ENCODE results near the gene SIGLEC1. TPM values are rescaled to one million over a fixed set of nuclear protein-coding genes. Genes with fewer than 3 reads are reported as not detected.

Gene SIGLEC1
- total RNA-seq, 3 donors from 2014 or later, result 0.05 TPM

DNA sequence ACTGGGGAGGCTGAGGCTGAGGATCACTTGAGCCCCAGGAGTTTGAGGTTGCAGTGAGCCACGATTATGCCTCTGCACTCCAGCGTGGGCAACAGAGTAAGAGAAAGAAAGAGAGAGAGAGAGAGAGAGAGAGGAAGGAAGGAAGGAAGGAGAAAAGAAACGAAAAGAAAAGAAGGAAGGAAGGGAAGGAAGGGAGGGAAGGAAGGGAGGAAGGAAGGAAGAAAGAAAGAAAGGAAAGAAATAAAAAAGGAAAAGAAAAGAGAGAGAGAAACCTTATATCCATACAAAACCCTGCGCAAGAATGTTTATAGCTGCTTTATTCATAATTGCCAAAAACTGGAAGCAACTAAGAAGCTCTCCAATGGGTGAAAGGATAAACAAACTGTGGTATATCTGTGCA, 12.0 kb upstream of the SIGLEC1 start:
- H3K27me3 Mint-ChIP-seq (ENCODE audit: low read depth), result peaks cover 36% of the 10 kb centered on the region
- no peak overlapping the region for H3K4me3 Mint-ChIP-seq
- DNase-seq (no peak), ATAC-seq (no peak)
- H3K4me1 Mint-ChIP-seq (ENCODE audit: low read depth), result peaks cover 2% of the 10 kb centered on the region
- H3K36me3 Mint-ChIP-seq (ENCODE audit: insufficient read depth), result no peaks in the 10 kb centered on the region
- H3K9me3 Mint-ChIP-seq, result no peaks in the 10 kb centered on the region

DNA sequence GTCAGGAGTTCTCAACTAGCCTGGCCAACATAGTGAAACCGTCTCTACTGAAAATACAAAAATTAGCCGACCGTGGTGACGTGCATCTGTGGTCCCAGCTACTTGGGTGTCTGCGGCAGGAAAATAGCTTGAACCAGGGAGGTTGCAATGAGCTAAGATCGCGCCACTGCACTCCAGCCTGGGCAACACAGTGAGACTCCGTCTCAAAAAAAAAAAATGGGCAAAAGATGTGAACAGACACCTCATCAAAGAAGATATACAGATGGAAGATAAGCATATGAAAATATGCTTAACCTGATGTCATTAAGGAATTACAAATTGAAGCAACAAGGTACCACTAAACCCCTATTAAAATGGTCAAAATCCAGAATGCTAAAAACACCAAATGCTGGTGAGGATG, 10.9 kb upstream of the SIGLEC1 start:
- Mint-ChIP-seq H3K36me3 (ENCODE audit: insufficient read depth) (no peaks in the 10 kb centered on the region), H3K4me3 (no peak overlapping the region), H3K4me1 (ENCODE audit: low read depth) (peaks cover 2% of the 10 kb centered on the region), H3K9me3 (no peaks in the 10 kb centered on the region), H3K27me3 (ENCODE audit: low read depth) (peaks cover 36% of the 10 kb centered on the region)
- no peak for ATAC-seq
- DNase-seq, result no peak

DNA sequence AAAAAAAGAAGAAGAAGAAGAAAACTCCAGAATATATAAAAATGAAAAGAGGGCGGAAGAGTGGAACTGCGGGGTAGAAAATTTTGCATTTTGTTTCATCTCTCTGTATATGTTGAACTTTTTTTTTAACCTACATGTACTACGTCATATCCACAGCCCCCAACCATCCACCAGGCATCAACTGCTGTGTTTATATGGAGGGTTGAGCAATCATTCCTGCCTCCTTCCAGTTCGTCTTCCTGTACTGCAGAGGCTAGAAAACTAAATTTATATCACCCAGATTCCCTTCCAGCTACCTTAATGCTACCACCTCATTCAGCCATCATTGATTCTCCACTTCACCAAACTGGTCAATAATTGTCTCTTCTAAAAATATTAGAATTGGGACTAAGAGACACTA, 9.5 kb upstream of the SIGLEC1 start:
- Mint-ChIP-seq H3K36me3 (ENCODE audit: insufficient read depth) (no peaks in the 10 kb centered on the region), H3K27me3 (ENCODE audit: low read depth) (peaks cover 27% of the 10 kb centered on the region), H3K4me3 (no peak overlapping the region), H3K9me3 (no peaks in the 10 kb centered on the region), H3K4me1 (ENCODE audit: low read depth) (peaks cover 2% of the 10 kb centered on the region)
- ATAC-seq (no peak), DNase-seq (no peak)

DNA sequence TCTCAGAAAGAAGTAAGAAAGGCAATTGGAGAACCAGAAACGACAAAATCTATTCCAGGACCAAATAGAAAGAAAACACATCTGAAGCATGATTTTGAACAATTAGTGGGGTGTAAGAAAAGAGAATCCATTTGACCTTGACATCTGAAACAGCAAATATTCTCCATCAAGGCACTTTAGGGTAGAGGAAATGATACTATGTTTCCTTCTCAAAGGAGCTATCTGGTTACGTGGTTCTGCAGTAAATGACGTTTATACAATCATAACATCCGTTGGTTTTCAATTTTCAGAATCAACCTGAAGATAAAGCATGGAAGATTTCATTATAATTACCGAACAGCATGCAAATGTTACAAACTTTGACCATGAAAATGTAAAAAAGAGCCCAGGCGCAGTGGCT, 8.2 kb upstream of the SIGLEC1 start:
- ATAC-seq, result no peak
- Mint-ChIP-seq H3K4me1 (ENCODE audit: low read depth) (peaks cover 2% of the 10 kb centered on the region), H3K27me3 (ENCODE audit: low read depth) (peaks cover 21% of the 10 kb centered on the region), H3K36me3 (ENCODE audit: insufficient read depth) (no peaks in the 10 kb centered on the region), H3K9me3 (no peaks in the 10 kb centered on the region), H3K4me3 (no peak overlapping the region)
- DNase-seq, result no peak

DNA sequence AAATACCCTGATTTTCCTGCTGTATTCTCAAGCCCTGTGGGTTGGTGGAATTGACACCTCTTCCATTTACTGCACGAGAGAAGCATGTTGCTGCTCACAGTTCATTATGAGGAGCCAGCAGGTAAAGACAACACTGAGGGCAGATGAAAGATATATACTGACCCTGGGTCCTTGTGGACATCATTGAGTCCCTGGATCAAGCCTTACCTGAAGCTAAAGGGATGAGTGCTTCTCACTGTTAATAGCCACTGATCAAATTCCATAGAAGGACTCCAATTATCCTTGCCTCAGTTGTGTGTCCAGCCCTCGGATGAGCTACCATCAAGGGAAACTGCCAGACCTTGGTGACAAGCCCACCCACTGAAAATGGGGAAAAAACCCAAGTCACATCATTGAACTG, 7.7 kb upstream of the SIGLEC1 start:
- Mint-ChIP-seq H3K4me3 (no peak overlapping the region), H3K36me3 (ENCODE audit: insufficient read depth) (no peaks in the 10 kb centered on the region)

DNA sequence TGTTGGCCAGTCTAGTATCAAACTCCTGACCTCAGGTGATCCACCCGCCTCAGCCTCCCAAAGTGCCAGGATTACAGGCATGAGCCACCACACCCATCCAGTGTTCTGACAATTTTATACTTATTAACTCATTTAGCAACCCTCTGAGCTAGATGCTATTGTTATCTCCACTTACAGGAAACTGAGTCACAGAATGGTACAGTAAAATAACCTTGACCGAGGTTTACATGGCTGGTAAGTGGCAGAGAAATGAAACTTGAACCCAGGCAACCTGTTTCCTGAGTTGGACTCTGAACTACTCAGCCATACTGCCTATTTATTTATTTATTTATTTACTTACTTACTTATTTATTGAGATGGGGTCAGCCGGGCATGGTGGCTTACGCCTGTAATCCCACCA, 6.6 kb upstream of the SIGLEC1 start:
- Mint-ChIP-seq H3K27me3 (ENCODE audit: low read depth) (peaks cover 15% of the 10 kb centered on the region), H3K4me3 (no peak overlapping the region), H3K36me3 (ENCODE audit: insufficient read depth) (no peaks in the 10 kb centered on the region), H3K9me3 (no peaks in the 10 kb centered on the region), H3K4me1 (ENCODE audit: low read depth) (peaks cover 2% of the 10 kb centered on the region)
- ATAC-seq (no peak), DNase-seq (no peak)

More for the DNA sequence above, 7.7 kb upstream of the SIGLEC1 start:
- Mint-ChIP-seq H3K27me3 (ENCODE audit: low read depth) (peaks cover 21% of the 10 kb centered on the region), H3K4me1 (ENCODE audit: low read depth) (peaks cover 2% of the 10 kb centered on the region), H3K9me3 (no peaks in the 10 kb centered on the region)
- ATAC-seq, result no peak
- no peak for DNase-seq

DNA sequence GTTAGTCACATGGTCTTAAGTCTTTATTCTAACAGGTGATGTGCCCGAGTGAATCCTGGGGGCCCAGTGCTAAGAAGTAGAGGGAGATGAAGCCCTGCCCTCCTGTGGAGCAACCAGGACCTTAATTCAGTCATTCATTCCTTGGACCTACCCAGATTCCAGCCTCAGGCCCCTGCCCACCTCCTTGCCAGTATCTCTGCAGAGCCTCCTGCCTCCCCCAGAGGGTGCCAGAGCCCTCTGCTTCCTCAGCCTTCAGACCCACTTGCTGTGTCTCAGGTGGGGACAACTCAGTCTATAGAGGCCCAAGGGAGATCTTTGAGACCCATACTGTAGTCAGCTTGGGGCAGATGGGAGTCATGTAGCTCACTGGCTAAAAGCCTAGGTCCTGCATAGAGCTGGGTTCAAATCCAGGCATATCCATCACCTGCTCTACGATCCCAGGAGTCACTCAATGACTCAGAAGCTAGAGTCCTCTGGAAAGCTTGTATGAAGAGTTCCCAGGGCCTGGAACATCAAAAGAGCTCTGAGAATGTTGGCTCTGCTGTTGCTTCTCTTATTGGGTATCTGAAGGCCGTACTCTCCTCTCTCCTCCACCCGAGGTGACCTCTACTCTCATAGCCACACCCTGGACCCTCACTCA, 3.9 kb upstream of the SIGLEC1 start:
- Mint-ChIP-seq H3K4me1 (ENCODE audit: low read depth) (peaks cover 2% of the 10 kb centered on the region), H3K4me3 (no peak overlapping the region), H3K36me3 (ENCODE audit: insufficient read depth) (no peaks in the 10 kb centered on the region), H3K27me3 (ENCODE audit: low read depth) (peaks cover 17% of the 10 kb centered on the region), H3K9me3 (no peaks in the 10 kb centered on the region)
- ATAC-seq (peak; percentile 54 to 62), DNase-seq (no peak)

DNA sequence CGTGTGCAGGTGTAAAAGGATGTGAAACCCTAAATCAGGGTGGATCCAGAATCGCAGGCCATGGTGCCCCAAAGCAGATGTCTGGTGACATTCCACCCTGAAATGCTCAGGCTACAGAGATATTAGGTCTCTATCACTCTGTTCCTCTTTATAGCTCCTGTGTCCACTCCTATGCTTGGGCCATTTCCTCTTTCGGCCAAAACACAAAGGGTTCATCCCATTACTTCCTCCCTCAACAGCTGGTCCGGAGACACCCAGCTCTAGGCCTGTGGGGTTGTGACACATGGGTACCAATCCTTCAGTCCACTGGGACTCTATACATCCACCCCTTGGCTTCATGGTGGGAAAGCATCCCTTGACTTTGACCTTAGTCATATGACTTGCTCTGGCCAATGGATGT, 1.7 kb upstream of the SIGLEC1 start:
- Mint-ChIP-seq H3K4me3 (no peak overlapping the region), H3K4me1 (ENCODE audit: low read depth) (no peaks in the 10 kb centered on the region), H3K27me3 (ENCODE audit: low read depth) (peaks cover 6% of the 10 kb centered on the region), H3K36me3 (ENCODE audit: insufficient read depth) (no peaks in the 10 kb centered on the region), H3K9me3 (no peaks in the 10 kb centered on the region)
- no peak for DNase-seq
- ATAC-seq, result no peak

DNA sequence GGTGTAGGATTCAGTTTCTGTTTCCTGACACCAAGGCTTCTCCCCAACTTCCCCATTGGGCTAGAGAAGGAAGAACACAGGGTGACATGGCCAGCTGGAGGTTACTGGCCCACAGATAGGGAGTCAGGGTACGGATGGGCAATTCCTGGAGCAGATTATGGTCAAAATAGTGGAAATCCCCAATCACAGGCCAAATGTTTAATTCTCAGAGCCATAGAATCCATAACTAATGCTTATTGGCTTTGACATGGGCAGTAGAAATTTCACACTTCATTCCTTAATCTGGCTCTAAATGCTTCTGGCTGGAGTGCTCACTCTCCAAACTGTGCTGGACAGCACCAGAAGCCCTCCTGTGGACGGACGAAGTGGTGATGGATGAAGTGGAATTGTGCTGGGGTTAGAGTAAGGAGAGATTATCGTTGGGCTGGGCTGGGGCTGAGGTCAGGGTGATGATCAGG, 887 bp downstream of the SIGLEC1 start:
- no peak overlapping the region for H3K4me3 Mint-ChIP-seq
- no peaks in the 10 kb centered on the region for H3K4me1 Mint-ChIP-seq (ENCODE audit: low read depth)

DNA sequence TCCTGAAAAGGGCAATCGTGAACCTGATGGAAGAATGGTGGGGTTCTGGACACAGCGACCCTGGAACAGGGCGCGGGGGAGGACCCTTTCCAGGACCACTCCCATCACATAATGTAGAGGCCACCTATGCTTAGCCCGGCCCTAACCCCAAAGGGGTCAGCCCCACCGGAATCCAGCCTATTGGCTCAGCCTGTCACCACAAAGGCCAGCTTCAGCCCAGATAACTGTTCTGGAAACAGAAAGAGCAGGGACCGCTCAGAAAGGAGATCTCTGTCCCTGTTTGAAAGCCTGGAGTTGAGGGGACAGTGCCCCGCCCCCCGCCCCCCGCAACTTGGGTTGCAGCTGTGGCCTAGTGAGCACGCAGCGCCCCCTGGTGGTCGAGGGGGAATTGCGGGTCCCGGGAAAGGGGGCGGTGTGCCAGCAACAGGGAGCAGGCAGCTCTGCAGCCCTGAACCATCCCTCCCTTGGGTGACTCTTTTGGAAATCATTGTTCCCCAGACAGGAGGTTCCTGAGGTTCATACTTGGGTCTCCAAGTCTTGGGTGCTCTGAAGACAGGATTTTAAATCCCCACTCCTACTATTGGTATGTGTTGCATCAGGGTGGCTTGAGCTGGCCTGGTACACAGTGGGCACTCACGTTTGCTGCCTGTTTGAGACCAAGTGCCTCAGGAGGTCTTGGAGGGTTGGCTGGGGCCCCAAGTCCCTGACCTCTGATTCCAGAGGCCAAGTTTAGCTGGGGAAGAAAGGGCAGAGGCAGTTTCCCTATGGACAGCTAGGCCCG, 1.5 kb downstream of the SIGLEC1 start:
- no peaks in the 10 kb centered on the region for H3K4me1 Mint-ChIP-seq (ENCODE audit: low read depth)
- peak; percentile 75 for DNase-seq
- no peak overlapping the region for H3K4me3 Mint-ChIP-seq
- ATAC-seq, result peak; percentile 70 to 78
- no peaks in the 10 kb centered on the region for H3K9me3 Mint-ChIP-seq
- no peaks in the 10 kb centered on the region for H3K36me3 Mint-ChIP-seq (ENCODE audit: insufficient read depth)
- peaks cover 9% of the 10 kb centered on the region for H3K27me3 Mint-ChIP-seq (ENCODE audit: low read depth)

More for the DNA sequence above, 887 bp downstream of the SIGLEC1 start:
- Mint-ChIP-seq H3K27me3 (ENCODE audit: low read depth) (peaks cover 9% of the 10 kb centered on the region), H3K9me3 (no peaks in the 10 kb centered on the region), H3K36me3 (ENCODE audit: insufficient read depth) (no peaks in the 10 kb centered on the region)
- ATAC-seq (no peak), DNase-seq (no peak)

DNA sequence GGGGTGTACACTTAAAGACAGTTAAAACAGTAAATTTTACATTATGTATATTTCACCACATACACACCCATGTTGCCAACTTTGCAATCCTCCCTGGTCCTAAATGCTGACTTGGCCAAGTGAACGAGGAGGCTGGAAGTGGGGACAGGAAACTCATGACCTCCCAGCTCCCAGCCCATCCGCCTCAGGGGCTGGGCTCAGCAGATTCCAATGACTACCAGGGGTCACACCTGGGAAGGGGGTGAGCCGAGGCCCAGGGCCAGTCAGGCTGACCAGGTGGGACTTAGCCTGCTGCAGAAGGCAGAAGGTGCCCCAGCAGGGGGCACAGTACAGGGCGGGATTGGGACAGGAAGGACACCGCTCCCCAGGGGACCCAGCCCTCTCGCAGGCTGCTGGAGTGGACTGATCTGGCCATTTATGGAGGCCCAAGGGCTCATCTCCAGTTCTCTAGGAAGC, 2.4 kb downstream of the SIGLEC1 start:
- no peak for DNase-seq
- Mint-ChIP-seq H3K4me1 (ENCODE audit: low read depth) (no peaks in the 10 kb centered on the region), H3K4me3 (no peak overlapping the region), H3K27me3 (ENCODE audit: low read depth) (peaks cover 9% of the 10 kb centered on the region), H3K9me3 (no peaks in the 10 kb centered on the region), H3K36me3 (ENCODE audit: insufficient read depth) (no peaks in the 10 kb centered on the region)
- ATAC-seq, result no peak

DNA sequence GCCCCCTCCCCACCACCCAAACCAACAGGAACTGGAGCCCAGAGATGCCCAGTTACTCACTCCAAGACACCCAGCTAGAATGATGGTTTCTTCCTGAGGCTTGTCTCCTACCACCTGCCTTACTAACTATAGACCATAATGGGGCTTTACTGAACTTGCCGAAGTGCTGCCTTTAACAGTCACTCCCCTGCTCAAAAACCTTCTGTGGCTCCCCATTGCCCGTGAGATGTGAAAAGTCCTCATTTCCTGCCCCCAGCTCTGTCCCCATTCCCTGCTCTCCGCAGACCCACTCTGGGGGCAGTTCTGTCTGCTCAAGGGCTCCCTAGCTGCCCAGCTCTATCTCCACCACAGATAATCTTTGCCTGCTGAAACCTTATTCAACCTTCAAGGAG, 4.9 kb downstream of the SIGLEC1 start:
- peaks cover 13% of the 10 kb centered on the region for H3K27me3 Mint-ChIP-seq (ENCODE audit: low read depth)
- DNase-seq (no peak), ATAC-seq (no peak)
- H3K4me3 Mint-ChIP-seq, result no peak overlapping the region
- no peaks in the 10 kb centered on the region for H3K9me3 Mint-ChIP-seq
- no peaks in the 10 kb centered on the region for H3K4me1 Mint-ChIP-seq (ENCODE audit: low read depth)
- no peaks in the 10 kb centered on the region for H3K36me3 Mint-ChIP-seq (ENCODE audit: insufficient read depth)

DNA sequence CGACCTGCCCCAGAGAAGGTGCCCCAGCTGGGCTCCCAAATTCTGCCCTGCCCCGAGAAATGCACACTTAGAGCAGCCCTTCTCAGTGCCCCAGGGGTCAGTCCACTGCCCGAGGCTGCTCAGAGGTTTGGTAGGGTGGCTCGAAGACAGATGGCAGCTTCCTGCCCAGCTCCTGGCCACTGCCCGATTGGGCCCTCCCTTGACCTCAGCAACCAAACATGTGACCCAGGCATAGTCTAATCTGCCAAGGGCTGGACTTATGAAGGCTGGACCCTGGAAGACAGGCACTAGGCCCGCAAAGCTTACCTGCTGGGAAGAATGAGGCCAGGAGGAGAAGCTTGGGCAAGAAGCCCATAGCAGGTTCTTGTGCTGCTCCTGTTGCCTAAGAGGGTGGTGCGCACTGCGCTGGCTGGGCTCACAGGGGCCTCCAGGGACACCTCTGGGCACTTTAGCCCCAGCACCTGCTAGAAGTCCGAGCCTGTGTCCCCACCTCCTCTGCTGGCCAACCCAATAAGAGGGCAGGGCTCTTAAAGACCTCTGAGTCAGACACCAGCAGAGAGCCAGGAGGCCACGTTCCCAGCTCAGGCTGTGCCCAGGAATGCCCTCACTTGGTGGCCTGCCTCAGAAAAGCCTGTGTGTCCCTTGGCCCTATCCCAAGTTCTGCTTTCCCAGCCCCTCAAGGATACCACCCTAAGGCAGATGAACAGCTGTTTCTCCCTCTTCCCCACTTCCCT, 5.5 kb downstream of the SIGLEC1 start:
- H3K4me1 Mint-ChIP-seq (ENCODE audit: low read depth), result no peaks in the 10 kb centered on the region
- no peaks in the 10 kb centered on the region for H3K36me3 Mint-ChIP-seq (ENCODE audit: insufficient read depth)
- ATAC-seq (no peak), DNase-seq (no peak)
- no peaks in the 10 kb centered on the region for H3K9me3 Mint-ChIP-seq
- no peak overlapping the region for H3K4me3 Mint-ChIP-seq
- H3K27me3 Mint-ChIP-seq (ENCODE audit: low read depth), result peaks cover 13% of the 10 kb centered on the region

DNA sequence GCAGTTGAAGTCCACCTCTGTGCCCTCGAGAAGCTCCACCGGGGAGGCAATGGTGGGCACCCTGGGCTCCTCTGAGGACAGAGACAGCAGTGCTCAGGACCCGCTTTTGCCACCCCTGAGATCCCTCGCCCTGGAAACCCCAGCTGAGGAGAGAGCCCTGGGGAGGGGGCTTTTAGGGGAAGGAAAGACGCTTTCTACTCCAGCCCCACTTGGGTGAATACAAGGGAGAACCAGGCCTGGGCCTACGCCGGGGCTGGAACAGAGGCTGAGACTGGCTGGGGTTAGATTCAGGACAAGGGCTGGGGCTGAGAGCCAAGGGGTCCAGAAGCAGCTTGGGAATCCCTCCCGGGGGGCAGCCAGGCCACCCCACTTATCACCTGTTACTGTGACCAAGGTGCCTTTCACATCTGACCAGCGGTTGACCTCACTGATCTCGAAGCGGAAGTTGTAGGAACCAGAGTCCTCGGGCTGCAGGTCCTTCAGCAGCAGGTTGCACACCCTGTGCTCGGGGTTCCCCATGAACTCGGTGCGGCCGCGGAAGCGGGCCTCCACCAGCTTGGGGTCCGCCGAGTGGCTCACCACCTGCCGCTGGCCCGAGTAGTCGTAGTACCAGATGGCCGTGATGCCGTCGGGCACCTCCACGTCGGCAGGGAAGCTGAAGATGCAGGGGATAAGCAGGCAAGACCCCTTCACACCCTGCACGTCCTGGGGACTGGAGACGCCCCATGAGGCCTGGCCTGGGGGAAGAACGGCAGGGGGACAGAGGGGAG, 6.2 kb downstream of the SIGLEC1 start:
- no peak for DNase-seq
- H3K9me3 Mint-ChIP-seq, result no peaks in the 10 kb centered on the region
- no peak overlapping the region for H3K4me3 Mint-ChIP-seq
- no peak for ATAC-seq
- H3K4me1 Mint-ChIP-seq (ENCODE audit: low read depth), result no peaks in the 10 kb centered on the region
- H3K27me3 Mint-ChIP-seq (ENCODE audit: low read depth), result peaks cover 7% of the 10 kb centered on the region
- H3K36me3 Mint-ChIP-seq (ENCODE audit: insufficient read depth), result no peaks in the 10 kb centered on the region

All from activated T-cell treated with anti-CD3 and anti-CD28 coated beads, Interleukin-2, amount 50 U/mL, for 4 hours (primary cell).